GM18867 (cell line): Measurements from ENCODE around the gene MAP4K3.

Experiments
- ATAC-seq: cut with Tn5 transposase; IDR thresholded peaks from one replicate; pipeline ENCODE4 v1.9.1; 2021; ENCODE audit warnings: mild to moderate bottlenecking, moderate library complexity; ENCODE audit not compliant: unreplicated experiment

Gene MAP4K3

GRCh38 chr2:39436592-39437521 lies at the start of gene MAP4K3:
Gene MAP4K3 (minus strand): TSS chr2:39437285. CDS start chr2:39436987, 298 bp downstream.
- ATAC-seq: peak; percentile 77

DNA sequence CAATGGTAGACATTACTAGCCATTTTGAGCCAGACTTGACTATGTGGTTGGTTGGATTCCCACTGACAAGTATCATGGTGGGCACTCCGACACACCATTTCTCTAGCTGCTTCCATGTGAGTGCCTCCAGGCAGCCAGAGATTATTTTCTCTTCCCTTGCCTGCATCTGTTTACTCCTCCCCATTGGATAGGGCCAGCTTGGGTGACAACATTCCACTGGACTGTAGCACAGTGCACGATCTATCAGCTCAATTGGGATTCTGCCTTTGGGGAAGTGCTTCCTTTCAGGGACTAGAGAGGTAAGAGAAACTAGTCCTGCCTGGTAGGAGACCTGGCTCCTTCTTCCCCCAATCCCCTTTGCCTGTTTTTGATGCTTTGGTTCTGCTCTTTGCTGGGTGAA lies 49.0 kb upstream of the MAP4K3 start:
- ATAC-seq: no peak

- ATAC-seq: no peak
These were observed 47.8 kb upstream of the MAP4K3 start for GRCh38 chr2:39484620-39485495.

DNA sequence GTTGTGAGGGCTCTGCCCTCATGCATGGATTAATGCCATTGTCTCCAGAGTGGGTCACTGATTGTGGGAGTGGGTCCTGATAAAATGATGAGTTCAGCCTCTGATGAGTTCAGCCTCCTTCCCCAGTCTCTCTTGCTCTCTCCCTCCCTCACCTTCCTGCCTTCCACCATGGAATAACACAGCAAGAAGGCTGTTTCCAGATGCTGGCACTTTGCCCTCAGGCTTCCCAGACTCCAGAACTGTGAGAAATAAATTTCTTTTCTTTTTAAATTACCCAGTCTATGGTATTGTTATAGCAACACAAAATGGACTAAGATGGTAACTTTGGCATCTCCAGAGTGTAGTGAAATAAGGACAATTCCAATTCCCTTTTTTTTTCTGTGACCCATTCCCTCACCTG lies 47.1 kb upstream of the MAP4K3 start:
- no peak for ATAC-seq

DNA sequence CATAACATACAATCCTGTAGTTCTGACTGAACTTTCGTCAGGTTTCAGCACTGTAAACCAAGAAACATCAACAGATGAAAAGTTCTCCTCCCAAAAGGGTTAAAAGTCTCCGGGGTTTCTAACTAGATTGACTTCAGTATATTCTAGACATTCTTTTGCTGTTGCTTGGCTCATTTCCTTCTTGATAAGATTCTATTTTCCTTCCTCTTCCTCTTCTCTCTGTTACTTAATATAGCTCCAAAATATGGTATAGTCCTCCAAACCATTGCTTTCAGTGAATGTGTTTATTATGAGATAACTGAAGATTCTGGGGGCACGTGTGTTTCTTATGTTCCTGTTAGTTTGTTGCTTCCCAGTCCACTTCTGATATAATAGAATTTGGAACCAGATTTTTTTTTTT lies 46.4 kb upstream of the MAP4K3 start:
- no peak for ATAC-seq

- no peak for ATAC-seq
These were observed 44.5 kb upstream of the MAP4K3 start for GRCh38 chr2:39481611-39482010.

DNA sequence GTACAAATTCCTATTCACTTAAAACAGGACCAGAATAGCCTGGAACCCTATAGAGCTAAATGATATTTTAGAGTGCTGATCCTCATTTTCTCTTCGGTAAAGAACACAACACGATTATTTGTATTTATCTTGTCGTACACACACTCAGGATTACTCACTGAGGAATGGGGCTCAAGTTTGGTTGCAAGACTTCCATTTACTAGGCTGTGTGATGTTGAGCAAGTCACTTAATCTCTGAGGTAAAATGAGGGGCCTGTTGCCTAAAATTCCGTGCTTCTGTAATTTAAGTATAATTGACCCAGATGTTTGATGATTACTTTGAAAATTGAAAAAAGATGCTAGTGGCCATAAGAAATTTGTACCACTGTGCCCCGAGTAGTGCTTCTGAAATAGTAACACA lies 42.6 kb upstream of the MAP4K3 start:
- no peak for ATAC-seq

DNA sequence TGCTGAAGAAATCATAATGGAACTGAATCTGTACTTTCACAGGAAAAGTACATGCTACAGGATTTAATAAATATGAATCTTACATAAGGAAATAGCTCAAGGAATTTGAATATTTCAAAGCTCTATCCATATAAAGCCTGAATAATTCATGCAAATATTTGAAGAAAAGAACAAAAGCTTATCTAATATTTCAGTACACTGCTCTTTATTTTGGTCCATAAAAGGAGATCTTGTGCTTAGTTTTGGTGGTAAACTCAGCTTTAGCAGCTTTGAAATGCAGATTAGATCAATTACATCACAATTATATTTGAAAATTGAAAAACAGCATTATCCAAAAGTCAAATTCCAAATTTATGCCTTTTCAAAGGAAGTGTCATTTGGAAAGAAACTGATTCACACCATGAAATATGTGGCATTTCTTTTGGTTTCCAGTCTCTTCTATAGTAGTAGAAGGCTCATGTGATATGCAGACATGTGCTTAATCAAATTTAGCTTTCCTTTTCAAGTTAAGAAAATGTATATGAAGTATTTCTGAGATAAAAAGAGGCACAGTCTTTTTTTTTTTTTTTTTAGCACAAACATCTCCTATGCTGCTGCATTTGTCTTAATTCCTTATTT lies 42.1 kb upstream of the MAP4K3 start:
- ATAC-seq: no peak

DNA sequence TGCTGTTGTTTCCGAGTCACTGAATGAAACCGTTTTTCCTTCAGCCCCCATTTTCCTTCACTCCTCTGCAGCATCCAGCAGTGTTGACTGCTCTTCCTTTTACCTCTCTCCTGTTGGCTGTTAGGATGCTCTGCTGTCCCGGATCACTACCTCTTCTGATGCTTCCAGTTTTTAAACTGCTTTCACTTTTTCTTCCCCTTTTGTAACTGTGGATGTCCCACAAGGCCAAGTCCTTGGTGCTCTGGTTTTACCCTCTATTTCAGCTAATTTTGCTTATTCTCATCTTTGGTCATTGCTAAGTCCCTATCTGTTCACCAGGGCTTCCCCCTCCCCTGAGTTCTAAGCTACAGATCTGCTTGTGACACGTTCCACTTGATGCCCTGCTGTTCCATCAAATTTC lies 39.4 kb upstream of the MAP4K3 start:
- peak; percentile 93 for ATAC-seq

DNA sequence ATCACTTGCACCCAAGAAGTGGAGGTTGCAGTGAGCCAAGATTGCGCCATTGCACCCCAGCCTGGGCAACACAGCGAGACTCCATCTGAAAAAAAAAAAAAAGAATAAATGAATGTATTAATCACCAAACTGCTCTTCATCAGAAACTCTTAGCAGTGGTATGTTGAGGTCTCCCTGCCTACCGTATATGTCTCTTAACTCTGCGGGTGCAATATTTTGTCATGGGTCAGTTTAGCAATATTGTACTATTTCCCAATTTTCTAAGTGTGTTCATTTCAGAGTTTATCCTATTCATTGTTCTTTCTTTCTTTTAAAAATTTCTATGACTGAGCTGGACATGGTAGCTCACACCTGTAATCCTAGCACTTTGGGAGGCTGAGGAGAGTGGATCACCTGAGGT lies 37.9 kb upstream of the MAP4K3 start:
- ATAC-seq: no peak

- peak; percentile 79 for ATAC-seq
These were observed 33.5 kb upstream of the MAP4K3 start for GRCh38 chr2:39470580-39470979.

DNA sequence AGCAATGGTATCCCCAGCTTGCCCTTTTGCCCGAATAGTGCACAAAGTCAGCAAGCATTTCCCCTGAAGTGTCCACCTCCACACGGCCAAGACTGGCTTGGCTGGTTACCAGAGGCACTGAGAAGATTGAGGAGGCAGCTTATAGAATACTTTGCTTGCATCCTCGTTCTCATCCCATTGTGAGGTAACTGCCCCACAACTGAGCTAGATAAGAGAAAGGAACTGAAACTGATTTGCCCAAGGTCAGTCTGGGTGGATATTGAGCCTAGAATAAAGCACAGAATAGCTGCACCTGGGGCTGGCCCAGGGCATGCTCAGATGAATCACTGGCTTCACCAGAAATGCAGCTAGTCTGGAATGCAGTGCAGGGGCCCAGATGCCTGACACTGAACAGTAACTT lies 32.7 kb upstream of the MAP4K3 start:
- ATAC-seq: peak; percentile 80

GRCh38 chr2:39468579-39469451 lies 31.7 kb upstream of the MAP4K3 start:
- ATAC-seq: no peak

- ATAC-seq: no peak
These were observed 29.2 kb upstream of the MAP4K3 start for GRCh38 chr2:39466311-39466710.

GRCh38 chr2:39464864-39465263 lies 27.8 kb upstream of the MAP4K3 start:
- no peak for ATAC-seq

GRCh38 chr2:39455826-39456225 lies 18.7 kb upstream of the MAP4K3 start:
- ATAC-seq: no peak

- ATAC-seq: no peak
These were observed 15.3 kb upstream of the MAP4K3 start for GRCh38 chr2:39452396-39452795.

GRCh38 chr2:39451954-39452353 lies 14.9 kb upstream of the MAP4K3 start:
- ATAC-seq: no peak

- no peak for ATAC-seq
These were observed 11.1 kb upstream of the MAP4K3 start for GRCh38 chr2:39448169-39448502.
